ENCODE measurements around the gene MIB2.

DNA sequence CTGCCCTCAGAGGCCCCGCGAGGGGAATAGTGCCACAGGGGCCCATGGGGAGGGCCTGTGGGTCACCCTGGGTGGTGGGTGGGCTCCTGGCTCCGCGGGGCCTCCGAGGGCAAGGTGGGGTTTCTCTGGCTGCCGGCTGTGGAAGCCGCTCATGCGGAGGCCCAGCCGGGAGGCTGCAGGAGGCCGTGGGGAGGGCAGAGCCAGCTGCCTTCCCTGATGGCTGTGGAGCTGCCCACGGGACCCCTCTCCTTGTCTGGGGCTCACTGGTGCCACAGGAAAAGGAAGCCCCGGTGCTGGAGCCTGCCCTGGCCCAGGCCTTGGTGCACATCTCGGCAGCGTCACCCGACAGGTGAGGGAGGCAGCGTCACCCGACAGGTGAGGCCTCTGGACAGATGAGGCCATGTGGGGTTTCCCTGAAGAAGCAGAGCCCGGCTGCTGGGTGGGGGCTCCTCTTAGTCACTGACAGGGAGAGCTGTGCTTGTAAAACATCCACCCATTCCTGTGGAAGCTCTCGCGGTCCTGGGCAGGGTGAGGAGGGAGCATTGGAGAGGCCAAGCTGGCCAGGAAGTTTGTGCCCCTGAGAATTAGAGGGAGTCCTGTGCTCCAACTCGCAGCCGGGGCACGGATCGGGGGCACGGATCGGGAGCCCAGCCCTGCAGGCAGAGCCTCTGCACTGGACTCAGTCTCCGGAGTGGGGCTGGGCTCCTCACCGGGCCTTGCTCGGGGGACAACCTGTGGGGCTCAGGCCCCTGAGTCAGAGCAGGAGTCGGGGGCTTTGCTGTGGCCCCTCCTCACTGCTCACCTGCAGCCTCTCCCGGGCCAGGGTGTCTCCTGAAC is 6.1 kb downstream of the MIB2 start:
- no peak for TF ChIP-seq POLR2A (IDR thresholded peaks at IDR 0.05)
- TF ChIP-seq, protein P1, sequence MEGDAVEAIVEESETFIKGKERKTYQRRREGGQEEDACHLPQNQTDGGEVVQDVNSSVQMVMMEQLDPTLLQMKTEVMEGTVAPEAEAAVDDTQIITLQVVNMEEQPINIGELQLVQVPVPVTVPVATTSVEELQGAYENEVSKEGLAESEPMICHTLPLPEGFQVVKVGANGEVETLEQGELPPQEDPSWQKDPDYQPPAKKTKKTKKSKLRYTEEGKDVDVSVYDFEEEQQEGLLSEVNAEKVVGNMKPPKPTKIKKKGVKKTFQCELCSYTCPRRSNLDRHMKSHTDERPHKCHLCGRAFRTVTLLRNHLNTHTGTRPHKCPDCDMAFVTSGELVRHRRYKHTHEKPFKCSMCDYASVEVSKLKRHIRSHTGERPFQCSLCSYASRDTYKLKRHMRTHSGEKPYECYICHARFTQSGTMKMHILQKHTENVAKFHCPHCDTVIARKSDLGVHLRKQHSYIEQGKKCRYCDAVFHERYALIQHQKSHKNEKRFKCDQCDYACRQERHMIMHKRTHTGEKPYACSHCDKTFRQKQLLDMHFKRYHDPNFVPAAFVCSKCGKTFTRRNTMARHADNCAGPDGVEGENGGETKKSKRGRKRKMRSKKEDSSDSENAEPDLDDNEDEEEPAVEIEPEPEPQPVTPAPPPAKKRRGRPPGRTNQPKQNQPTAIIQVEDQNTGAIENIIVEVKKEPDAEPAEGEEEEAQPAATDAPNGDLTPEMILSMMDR (IDR thresholded peaks at IDR 0.05): no peak
